Esophagus (tissue), 2 donors: ENCODE results near the gene OPTC. TPM values are rescaled to one million over a fixed set of nuclear protein-coding genes. Genes with fewer than 3 reads are reported as not detected.
"Not testable (repeated sequence)": the region's sequence is repeated elsewhere in the genome, so short reads cannot be mapped to it uniquely, and the experiment has no call there.

Experiments used
- H3K27ac ChIP-seq, 2 donors: one replicate each; pipeline ENCODE4 v1.5.1; 2013; ENCODE audit warnings: low read depth in 2 of 2, mild to moderate bottlenecking in 2 of 2, inconsistent platforms in 1 of 2, low read length in 1 of 2, moderate library complexity in 1 of 2
- H3K27me3 ChIP-seq, 2 donors: one replicate each; pipeline ENCODE4 v1.6.1; 2013; ENCODE audit warnings: low read length in 2 of 2, control low read depth in 1 of 2, mild to moderate bottlenecking in 1 of 2; ENCODE audit not compliant: insufficient read depth in 2 of 2, control insufficient read depth in 1 of 2
- H3K36me3 ChIP-seq, 2 donors: one replicate each; pipeline ENCODE4 v1.6.1; 2013; ENCODE audit warnings: low read length in 1 of 2; ENCODE audit not compliant: control insufficient read depth in 2 of 2, insufficient read depth in 2 of 2
- H3K4me1 ChIP-seq, 2 donors: one replicate each; pipeline ENCODE4 v1.6.1; 2013; ENCODE audit warnings: low read length in 1 of 2; ENCODE audit not compliant: control insufficient read depth in 2 of 2, insufficient read depth in 2 of 2
- H3K4me3 ChIP-seq, 2 donors: one replicate each; pipeline ENCODE4 v1.5.1; 2013; ENCODE audit warnings: low read length in 2 of 2, mild to moderate bottlenecking in 2 of 2, low read depth in 1 of 2, moderate library complexity in 1 of 2
- H3K9me3 ChIP-seq, 2 donors: one replicate each; pipeline ENCODE4 v1.6.1; 2013; ENCODE audit warnings: mild to moderate bottlenecking in 2 of 2, low read depth in 1 of 2, low read length in 1 of 2, moderate library complexity in 1 of 2; ENCODE audit not compliant: control insufficient read depth in 2 of 2, insufficient read depth in 1 of 2
- WGBS, 2 donors: extraction: QIAGEN DNeasy Blood & Tissue Kit; methylation state at CpG; one replicate each; pipeline ENCODE4 v1.1.7; 2013; 5-methylcytosine and 5-hydroxymethylcytosine counted together
- polyA plus RNA-seq, 2 donors: library from polyadenylated mRNA; stranded (reverse); fragments of 200-250 nt; gene quantifications; one replicate each; pipeline ENCODE4 v1.2.3, GENCODE V29; 2013
- donor health status: healthy with polysubstance abuse.
- donor health status: Bipolar disorder and iron deficiency.

Gene OPTC
- polyA plus RNA-seq, 2 donors, result not detected

- WGBS, 2 donors, result 70 to 77% methylated on average over 6 of the region's 6 CpGs
- no peak overlapping the region for H3K27ac ChIP-seq
- no peaks in the 10 kb centered on the region for H3K27me3 ChIP-seq
- H3K9me3 ChIP-seq, result no peaks in the 10 kb centered on the region
- peaks cover 9 to 15% of the 10 kb centered on the region in 2 donors for H3K4me1 ChIP-seq
- no peaks in the 10 kb centered on the region for H3K36me3 ChIP-seq
- H3K4me3 ChIP-seq, result no peak overlapping the region
Observed at GRCh38 chr1:203511513-203511912, 17.6 kb downstream of the OPTC start.

- H3K4me3 ChIP-seq, result no peak overlapping the region
- 92 to 94% methylated on average over 4 of the region's 4 CpGs for WGBS, 2 donors
- no peaks in the 10 kb centered on the region for H3K36me3 ChIP-seq
- no peak overlapping the region for H3K27ac ChIP-seq
- H3K4me1 ChIP-seq, result peaks cover 9 to 16% of the 10 kb centered on the region in 2 donors
- no peaks in the 10 kb centered on the region for H3K27me3 ChIP-seq
- no peaks in the 10 kb centered on the region for H3K9me3 ChIP-seq
Observed at GRCh38 chr1:203511930-203512329, 18.0 kb downstream of the OPTC start.

- Histone ChIP-seq H3K9me3 (no peaks in the 10 kb centered on the region), H3K27ac (peak overlapping the region in 1 of 2 donors; percentile 92), H3K4me1 (peaks cover 9 to 13% of the 10 kb centered on the region in 2 donors), H3K27me3 (no peaks in the 10 kb centered on the region), H3K4me3 (no peak overlapping the region), H3K36me3 (no peaks in the 10 kb centered on the region)
- 33 to 49% methylated on average over 1 of the region's 1 CpG for whole genome bisulfite sequencing, 2 donors
Observed at GRCh38 chr1:203512517-203512847, 18.5 kb downstream of the OPTC start.

- WGBS, 2 donors, result 29 to 47% methylated on average over 10 of the region's 10 CpGs
- peak overlapping the region; percentile 72 to 92 for H3K27ac ChIP-seq
- no peak overlapping the region for H3K4me3 ChIP-seq
- no peaks in the 10 kb centered on the region for H3K36me3 ChIP-seq
- no peaks in the 10 kb centered on the region for H3K27me3 ChIP-seq
- peaks cover 9 to 13% of the 10 kb centered on the region in 2 donors for H3K4me1 ChIP-seq
- H3K9me3 ChIP-seq, result no peaks in the 10 kb centered on the region
Observed at GRCh38 chr1:203512848-203513584, 19.1 kb downstream of the OPTC start.

GRCh38 chr1:203513585-203514031 is 19.7 kb downstream of the OPTC start:
- H3K36me3 ChIP-seq, result no peaks in the 10 kb centered on the region
- peak overlapping the region; percentile 72 to 92 for H3K27ac ChIP-seq
- no peaks in the 10 kb centered on the region for H3K27me3 ChIP-seq
- no peaks in the 10 kb centered on the region for H3K9me3 ChIP-seq
- H3K4me1 ChIP-seq, result peaks cover 9 to 13% of the 10 kb centered on the region in 2 donors
- 83 to 86% methylated on average over 9 of the region's 9 CpGs for WGBS, 2 donors
- H3K4me3 ChIP-seq, result no peak overlapping the region

- 89 to 92% methylated on average over 9 of the region's 9 CpGs for WGBS, 2 donors
- H3K4me1 ChIP-seq, result peaks cover 9 to 22% of the 10 kb centered on the region in 2 donors
- no peaks in the 10 kb centered on the region for H3K36me3 ChIP-seq
- no peaks in the 10 kb centered on the region for H3K9me3 ChIP-seq
- no peaks in the 10 kb centered on the region for H3K27me3 ChIP-seq
- no peak overlapping the region for H3K4me3 ChIP-seq
- H3K27ac ChIP-seq, result no peak overlapping the region
Observed at GRCh38 chr1:203516184-203516583, 22.2 kb downstream of the OPTC start.

- H3K9me3 ChIP-seq, result no peaks in the 10 kb centered on the region
- H3K27ac ChIP-seq, result peak overlapping the region in 1 of 2 donors; percentile 56
- 60 to 63% methylated on average over 5 of the region's 5 CpGs for WGBS, 2 donors
- no peak overlapping the region for H3K4me3 ChIP-seq
- no peaks in the 10 kb centered on the region for H3K27me3 ChIP-seq
- no peaks in the 10 kb centered on the region for H3K36me3 ChIP-seq
- H3K4me1 ChIP-seq, result peaks cover 9 to 18% of the 10 kb centered on the region in 2 donors
Observed at GRCh38 chr1:203516906-203517305, 23.0 kb downstream of the OPTC start.

GRCh38 chr1:203517426-203518110 is 23.6 kb downstream of the OPTC start:
- Histone ChIP-seq H3K36me3 (no peaks in the 10 kb centered on the region), H3K4me3 (no peak overlapping the region), H3K27ac (peak overlapping the region in 1 of 2 donors; percentile 35), H3K9me3 (no peaks in the 10 kb centered on the region), H3K4me1 (peaks cover 9 to 17% of the 10 kb centered on the region in 2 donors), H3K27me3 (no peaks in the 10 kb centered on the region)
- WGBS, 2 donors, result 69 to 73% methylated on average over 11 of the region's 11 CpGs

GRCh38 chr1:203518139-203518538 is 24.2 kb downstream of the OPTC start:
- H3K27me3 ChIP-seq, H3K9me3 ChIP-seq, H3K4me3 ChIP-seq, H3K27ac ChIP-seq, H3K36me3 ChIP-seq: not testable (repeated sequence)
- H3K4me1 ChIP-seq, result peaks cover 9 to 13% of the 10 kb centered on the region in 2 donors
- WGBS, 2 donors, result 84 to 94% methylated on average over 4 of the region's 4 CpGs
